NCI-H1694 treated with DMSO at 0.1 percent for 48 hours (cell line): ENCODE data around the gene LPCAT4.
"Not testable (repeated sequence)": the region's sequence is repeated elsewhere in the genome, so short reads cannot be mapped to it uniquely, and the experiment has no call there.

Experiments
- DNase-seq: peaks from one replicate; lab custom pipeline; 2025; lab: John Stamatoyannopoulos, UW

LPCAT4 gene

DNA sequence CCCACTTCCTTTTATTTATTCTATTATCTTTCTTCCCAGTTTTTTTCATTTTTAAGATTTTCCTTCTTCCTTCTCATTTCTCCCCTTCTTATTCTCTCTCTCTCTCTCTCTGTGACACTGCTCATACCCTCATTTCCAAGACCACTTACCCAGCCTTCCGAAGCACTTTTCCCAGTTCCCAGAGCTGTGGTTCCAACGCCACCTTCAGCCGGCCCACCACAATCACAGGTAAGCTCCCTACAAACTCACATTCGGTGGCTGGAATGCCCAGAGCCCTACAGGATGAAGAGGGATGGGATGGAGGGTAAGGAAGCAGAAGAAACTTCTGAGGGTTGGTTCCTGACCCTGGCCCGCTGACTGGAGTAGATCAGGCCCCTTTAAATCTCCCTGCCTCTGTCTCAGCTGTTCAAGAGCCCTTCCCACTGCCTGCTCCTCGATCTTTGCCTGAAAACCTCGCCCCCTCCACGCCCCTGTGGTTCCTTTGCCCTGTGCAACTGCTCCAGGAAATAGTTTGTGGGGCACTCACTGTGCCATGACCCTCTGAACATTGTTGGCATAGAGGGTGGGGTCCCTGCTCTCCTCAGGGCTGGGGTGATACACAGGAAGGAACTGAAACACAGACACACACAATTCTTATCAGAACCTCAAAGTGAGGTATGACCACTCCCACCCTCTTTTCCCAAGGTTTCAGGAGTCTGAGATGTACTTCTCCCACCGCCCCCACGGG is 4.8 kb downstream of the LPCAT4 start:
- no peak for DNase-seq

DNA sequence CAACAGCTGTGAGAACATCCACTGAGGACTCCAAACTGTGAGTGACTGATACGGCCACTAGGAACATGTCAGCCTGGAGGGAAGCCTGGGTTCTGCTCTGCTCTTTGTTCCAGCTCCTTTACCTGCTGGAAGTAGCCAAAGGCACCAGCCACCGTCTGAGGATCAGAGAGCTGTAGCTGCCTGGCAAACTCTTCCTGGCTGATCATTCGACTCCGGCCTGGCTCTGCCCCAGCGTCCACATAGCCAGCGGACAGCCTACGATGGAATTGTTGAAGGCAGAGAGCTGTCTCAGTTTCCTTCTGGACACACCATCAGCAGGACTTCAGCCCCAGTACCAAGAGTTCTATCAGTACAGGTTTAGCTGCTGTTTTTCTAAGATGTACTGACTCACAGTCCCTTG is 5.7 kb downstream of the LPCAT4 start:
- no peak for DNase-seq

DNA sequence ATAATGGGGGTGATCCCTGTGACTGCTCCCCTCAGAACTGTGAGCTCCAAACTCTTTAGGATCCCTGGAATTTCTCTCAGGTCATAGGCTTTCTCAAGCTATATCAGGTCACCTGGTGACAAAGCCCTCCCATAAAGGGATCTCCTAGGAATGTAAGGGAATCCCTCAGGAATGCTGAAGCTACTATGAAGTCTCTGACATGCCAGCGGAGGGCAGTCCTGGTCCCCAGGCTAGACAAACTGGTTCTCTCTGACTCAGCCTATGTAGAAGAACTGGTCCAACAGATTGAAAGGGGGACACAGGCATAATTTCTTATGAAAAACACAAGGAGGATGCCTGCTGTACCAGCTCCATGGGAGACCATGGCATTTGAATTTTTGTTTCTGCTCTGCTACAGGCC is 6.7 kb downstream of the LPCAT4 start:
- DNase-seq: no peak

DNA sequence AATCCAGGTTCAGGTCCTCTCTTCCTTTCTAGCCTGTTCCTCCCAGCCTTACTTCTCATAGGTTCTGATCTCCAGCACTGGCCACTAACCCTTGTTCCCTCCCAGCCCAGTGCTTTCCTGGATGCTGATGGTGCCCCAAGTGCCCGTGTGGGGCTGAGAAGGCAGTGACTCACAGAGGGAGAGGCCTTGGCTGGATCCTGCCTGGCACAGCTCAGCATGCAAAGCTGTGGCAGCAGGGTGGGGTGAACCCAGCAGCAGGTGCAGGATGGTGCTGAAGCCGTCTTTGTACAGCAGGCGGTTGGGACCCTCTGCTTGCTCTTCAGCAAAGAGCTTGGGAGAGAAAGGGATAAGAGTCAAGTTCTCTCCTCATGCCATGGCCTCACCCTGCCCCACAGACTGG is 7.6 kb downstream of the LPCAT4 start:
- DNase-seq: no peak

DNA sequence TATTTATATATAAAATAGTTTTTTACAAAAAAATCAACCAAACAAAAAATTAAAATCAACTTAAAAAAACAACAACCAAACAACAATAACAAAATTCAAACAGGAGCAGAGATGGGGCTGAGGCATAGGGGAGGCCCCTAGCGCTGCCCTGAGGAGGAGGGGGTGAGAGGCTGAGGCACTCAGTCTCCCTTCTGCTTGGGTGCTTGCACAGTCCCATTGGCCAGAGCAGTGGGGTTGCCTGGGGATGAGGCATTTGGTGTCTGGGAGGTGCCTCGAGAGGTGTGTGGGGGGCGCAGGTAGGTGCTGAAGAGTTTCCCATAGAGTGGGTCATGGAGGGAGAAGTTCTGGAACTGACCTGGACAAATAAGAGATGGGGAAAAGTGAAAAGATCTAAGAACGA is 8.0 kb downstream of the LPCAT4 start:
- DNase-seq: no peak

DNA sequence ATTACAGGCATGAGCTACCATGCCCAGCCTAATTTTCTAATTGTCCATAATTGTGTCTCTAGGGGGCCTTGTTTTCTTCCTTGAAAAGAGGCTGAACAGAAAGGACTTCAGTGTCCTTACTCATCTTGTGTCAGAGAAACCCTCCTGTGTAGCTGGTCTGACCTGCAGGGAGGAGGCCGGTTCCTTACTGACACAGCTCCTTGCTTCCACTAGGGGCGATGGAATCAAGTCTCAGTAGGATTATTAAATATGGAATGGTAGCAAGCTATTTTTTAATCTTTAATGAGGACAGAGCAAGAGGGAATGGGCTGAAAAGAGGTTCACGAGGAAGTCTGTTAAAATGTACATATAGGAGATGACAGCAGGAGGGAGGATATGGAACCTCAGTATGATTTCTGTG is 8.6 kb downstream of the LPCAT4 start:
- no peak for DNase-seq

DNA sequence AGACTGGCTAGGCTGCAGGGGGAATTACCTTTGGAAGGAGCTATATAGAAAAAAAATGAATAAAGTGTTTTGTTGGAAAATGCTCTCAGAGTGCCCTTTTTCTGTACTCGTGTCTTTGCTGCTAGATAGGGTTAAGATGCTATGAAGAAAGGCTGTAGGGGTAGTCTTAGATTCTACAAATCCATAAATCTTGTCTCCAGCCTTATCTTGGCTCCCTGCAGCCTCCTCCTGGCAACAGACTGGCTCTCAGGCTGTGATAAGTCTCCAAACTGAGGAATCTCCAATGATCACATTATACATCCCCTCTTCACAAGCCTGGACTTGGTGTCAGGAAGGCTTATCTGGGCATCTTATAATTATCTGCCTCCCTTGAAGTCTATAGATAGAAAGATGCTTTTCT is 9.3 kb downstream of the LPCAT4 start:
- no peak for DNase-seq

DNA sequence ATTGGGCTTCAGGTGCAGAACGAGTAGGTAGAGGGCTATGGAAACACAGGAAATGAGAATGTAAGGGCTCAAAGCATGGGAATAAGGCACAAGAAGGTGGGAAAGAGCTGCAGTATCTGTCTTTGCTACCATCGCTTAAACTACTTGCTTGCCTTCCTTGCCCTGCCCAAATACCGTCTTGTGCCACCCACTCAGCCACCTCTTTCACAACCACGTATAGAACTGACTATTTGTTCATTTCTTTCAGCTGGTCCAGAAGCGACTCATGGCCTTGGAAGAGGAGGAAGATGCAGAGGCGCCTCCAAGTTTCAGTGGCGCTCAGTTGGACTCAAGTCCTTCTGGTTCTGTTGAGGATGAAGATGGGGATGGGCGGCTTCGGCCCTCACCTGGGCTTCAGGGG is 11.8 kb downstream of the LPCAT4 start:
- no peak for DNase-seq

DNA sequence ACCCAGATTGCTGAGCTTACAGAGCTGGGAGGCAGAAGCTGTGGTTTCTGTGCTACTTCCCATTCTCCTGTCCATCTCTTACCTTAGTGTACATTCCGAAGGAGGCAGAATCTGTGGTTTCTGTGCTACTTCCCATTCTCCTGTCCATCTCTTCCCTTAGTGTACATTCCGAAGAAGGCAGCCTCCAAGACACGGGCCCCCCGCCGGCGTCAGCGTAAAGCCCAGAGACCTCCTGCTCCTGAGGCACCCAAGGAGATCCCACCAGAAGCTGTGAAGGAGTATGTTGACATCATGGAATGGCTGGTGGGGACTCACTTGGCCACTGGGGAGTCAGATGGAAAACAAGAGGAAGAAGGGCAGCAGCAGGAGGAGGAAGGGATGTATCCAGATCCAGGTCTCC is 12.7 kb downstream of the LPCAT4 start:
- no peak for DNase-seq

DNA sequence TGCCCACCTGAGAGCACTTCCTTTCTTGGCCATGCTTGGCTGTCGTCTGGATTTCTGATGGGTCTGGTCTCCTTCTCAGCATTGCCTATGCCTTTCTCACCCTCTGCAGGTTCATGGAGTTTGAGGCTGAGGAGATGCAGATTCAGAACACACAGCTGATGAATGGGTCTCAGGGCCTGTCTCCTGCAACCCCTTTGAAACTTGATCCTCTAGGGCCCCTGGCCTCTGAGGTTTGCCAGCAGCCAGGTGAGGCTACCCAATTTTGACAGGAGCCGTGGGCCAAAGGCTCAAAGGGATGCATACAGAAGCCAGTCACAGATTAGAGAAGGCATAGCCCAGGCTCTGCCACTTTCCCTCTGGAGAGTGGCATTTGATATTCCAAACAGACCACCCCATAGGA is 13.4 kb downstream of the LPCAT4 start:
- no peak for DNase-seq

DNA sequence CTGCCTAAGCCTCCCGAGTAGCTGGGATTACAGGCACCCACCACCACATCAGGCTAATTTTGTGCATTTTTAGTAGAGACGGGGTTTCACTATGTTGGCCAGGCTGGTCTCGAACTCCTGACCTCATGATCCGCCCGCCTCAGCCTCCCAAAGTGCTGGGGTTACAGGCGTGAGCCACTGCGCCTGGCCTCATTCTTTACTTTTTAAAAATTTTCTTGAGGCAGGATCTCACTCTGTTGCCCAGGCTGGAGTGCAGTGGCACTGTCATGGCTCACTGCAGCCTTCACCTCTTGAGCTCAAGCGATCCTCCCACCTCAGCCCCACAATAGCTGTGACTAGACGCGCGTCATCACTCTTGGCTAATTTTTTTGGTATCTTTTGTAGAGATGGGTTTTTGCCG is 14.0 kb downstream of the LPCAT4 start:
- not testable (repeated sequence) for DNase-seq

DNA sequence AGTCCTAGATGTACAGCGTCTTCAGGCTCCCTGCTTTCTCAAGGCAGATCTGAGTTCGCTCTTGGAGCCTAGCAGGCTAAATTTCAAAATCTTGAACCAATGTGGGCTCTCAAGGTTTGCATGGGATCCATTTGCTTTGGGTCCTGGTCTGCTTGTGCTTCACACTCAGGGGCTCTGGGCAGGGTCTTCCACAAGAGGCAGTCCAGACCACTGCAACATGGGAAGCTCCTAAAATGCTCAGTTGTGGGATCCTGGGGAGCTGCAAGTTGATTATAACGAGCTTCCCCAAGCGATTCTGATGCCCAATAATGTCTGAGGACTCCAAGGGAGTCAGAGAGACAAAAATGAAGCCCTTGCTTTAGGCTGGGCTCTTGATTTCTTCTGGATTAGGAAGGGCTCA is 17.2 kb downstream of the LPCAT4 start:
- DNase-seq: no peak

DNA sequence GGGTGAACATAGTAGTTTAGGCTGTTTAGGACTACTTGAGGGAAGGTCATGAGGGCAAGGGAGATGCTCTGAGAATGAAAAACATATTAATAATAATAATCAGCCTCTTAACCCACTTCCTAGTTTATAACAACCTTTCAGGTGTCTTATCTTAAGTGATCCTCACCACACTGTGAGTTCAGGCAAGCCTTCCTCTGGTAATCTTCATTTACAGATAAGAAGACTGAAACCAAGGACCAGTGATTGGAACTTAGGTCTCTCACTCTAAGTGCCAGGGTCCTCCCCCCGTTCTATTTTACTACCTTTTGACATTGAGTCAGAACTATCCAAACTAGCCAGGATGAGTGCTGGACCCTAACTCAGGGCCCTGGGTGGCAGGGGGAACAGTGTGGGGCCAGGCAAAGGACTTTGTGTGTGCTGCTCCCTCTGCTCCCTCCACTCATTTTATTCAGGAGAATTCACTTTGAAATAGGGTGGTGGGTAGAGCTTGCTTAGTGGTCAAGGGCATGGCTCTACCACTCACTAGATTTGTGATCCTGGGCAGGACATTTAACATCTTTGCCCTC is 18.2 kb downstream of the LPCAT4 start:
- DNase-seq: no peak

DNA sequence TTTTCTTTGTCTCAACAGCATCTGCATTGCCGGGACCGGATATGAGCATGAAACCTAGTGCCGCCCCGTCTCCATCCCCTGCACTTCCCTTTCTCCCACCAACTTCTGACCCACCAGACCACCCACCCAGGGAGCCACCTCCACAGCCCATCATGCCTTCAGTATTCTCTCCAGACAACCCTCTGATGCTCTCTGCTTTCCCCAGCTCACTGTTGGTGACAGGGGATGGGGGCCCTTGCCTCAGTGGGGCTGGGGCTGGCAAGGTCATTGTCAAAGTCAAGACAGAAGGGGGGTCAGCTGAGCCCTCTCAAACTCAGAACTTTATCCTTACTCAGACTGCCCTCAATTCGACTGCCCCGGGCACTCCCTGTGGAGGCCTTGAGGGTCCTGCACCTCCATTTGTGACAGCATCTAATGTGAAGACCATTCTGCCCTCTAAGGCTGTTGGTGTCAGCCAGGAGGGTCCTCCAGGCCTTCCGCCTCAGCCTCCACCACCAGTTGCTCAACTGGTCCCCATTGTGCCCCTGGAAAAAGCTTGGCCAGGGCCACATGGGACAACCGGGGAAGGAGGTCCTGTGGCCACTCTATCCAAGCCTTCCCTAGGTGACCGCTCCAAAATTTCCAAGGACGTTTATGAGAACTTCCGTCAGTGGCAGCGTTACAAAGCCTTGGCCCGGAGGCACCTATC is 18.9 kb downstream of the LPCAT4 start:
- DNase-seq: no peak

DNA sequence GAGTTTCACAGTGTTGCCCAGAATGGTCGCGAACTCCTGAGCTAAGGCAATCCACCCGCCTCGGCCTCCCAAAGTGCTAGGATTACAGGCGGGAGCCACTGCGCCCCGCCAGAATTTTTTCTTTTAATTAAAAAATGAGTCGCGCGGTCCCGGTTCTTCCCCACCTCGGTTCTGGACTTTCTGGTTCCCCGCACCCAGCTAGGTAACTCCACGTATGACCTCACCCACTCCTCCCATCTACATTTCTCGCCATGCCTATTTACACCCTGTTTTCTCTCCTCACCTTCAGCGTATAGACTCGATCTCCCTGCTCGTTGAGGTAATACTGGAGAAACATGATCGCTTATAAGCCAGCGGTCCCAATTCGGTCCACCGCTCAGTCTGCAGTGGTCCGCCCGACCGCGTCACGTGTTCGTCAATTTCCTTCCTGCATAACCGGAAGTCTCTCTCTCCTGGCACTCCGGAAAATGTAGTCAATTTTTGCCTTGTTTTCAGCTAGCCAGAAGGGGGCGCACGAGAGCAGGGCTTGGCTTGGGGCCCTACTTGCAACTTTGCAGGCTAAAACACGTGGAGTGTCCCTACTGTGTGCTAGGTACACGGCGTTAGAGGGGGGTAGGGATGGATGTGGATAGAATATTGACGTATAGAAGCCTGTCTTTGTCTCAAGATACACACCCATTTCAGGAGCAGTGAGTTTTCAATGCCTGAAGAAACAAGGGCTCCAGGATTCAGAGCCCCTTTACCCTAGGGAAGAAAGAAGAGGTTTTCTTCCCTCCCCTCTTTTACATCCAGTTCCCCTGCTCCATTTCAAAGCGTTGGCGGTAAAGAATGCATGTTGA is 24.0 kb downstream of the LPCAT4 start, which contains the start of the genes NOP10 and NUTM1:
TSS of gene NOP10 (minus strand) at position 400 of the 839 bp plus-strand sequence. CDS start at position 337, 63 bp downstream.
TSS of gene NUTM1 (plus strand) at position 579 of the 839 bp plus-strand sequence. CDS start 382 bp downstream, outside the sequence.
- peak; percentile 86 for DNase-seq

DNA sequence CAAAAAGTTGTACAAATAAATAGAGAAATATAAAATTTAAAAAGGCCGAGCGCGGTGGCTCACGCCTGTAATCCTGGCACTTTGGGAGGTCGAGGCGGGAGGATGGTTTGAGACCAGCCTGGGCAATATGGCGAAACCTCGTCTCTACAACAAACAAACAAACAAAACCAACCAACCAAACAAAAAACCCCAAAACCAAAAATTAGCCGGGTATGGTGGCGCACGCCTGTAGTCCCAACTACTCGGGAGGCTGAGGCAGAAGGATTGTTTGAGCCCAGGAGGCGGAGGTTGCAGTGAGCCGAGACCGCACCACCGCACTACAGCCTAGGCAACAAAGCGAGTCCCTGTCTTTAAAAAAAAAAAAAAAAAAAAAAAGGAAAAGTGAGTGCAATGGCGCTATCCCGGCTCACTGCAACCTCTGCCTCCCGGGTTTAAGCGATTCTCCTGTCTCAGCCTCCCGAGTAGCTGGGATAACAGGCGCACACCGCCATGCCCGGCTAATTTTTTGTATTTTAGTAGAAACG is 24.7 kb downstream of the LPCAT4 start:
- not testable (repeated sequence) for DNase-seq

DNA sequence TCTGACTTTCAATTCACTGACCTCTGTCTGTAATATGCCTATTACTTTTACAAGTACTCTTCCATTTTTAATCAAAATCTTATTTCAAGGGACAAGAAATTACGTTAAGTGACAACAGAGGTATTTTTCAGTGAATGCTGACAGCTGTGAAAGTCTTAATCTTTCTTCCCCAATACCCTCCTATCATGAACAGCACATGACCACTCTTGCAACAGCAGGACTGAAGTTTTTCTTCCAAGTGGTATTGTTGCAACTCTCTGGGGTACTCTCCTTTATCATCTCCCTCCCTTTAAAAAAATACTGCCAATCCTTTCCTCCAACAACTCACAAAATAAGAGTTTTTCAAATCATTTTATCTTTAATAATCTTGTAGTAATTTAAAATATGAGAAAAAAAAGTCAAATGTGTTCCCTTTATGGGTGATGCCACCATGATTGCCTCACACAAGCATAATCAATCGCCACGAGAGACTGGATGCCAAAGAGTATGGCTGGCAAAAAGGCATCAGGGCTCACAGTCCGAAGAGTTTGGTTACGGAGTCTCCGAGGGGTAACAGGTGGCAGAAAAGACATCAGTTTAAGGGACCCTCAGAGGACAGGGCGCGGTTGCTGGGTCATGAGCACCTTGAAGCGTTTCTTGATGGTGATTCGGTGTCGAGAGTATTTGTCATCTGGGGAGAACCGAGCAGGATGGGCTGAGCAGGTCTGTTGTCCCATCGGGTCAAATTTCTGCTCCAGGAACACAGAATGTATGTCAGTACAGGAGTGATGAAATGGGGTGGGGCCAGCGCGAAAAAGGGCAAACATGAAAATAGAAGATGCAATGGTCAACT is 25.4 kb downstream of the LPCAT4 start:
- DNase-seq: no peak

DNA sequence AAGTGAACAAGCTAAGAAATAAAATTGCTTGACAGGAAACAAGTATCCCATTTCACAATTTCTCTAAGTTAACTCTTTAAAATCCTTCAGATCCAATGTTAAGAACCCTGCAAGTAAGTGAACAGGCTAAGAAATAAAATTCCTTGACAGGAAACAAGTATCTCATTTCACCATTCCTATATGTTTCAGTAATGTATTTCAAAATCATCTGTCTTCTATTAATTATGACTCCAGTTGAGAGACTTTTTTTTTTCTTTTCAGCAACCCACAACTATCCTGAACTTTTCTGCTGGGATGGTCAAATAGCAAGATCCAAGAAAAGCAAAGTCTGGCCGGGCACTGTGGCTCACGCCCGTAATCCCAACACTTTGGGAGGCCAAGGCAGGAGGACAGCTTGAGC is 27.1 kb downstream of the LPCAT4 start:
- no peak for DNase-seq

DNA sequence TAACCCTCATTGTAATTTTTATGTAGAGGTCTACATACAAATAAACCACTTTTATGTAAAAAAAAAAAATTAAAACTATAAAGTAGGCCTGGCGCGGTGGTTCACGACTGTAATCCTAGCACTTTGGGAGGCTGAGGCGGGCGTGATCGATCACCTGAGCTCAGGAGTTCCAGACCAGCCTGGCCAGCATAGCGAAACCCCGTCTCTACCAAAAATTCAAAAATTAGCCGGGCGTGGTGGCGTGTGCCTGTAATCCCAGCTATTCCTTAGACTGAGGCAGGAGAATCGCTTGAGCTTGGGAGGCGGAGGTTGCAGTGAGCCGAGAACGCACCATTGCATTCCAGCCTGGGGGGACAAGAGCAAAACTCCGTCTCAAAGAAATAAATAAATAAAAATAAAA is 28.6 kb downstream of the LPCAT4 start:
- DNase-seq: no peak

DNA sequence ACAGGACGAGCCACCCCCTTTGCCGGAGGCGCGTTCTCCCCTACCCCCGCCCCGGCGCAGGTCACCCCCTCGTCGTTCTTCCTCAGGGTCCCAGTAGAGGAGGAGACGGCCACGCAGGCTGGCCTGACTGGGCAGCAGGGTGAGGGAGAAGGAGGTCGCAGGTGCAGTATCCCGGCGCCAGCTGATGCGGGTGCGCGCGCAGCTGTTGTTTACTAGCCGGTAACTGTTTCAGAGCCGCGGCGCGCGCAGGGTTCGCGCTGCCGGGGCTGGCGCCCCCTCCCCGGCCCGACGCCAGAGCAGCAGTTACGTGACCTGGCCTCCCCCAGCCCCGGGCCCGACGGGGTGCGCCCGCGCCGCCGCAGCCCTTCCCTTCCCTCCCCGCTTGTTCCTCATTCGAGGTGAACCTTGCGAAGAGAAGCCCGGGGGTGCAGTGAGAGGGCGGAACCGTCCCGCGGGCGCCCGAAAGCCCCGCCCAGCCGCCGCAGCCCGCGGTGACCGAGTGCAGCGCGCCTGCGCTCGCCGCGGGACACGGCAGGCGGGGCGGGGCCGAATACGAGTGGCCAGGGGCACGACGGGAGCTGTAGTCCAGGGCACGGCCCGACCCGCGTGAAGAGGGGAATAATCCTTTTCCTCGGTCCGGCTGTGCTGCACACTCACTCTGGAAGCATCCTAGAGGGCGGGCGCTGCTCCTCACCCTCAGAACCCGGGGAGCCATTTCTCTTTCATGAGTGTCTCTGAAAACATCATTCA is 29.3 kb downstream of the LPCAT4 start, which contains the start of gene SLC12A6:
TSS of gene SLC12A6 (minus strand) at position 225 of the 750 bp plus-strand sequence. CDS start 1,101 bp downstream, outside the sequence.
- peak; percentile 61 for DNase-seq
